ENCODE measurements around the gene PXYLP1.

The PXYLP1 gene

DNA sequence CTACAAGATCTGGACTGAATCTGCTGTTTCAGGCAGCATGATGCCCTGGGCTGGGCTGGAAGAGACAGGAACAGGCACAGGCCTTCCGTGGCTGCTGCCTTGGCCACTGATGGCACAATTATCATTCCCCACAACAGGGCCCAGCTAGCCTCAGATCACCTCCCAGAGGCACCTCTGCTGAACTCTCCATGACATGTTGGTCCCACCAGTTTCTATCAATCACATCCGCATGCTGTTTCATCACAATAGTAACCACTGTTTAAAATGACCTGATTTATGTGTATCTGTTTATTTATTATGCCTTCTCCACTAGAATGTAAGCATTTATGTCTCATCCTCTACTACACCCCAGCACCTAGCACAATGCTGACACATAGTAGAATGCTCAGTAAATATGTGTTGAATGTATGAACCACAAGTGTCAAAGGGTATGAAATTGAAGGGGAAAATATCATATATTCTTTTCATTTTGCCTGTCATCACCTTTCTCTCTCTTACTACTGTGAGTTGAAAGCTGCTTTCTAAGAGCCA lies 104.0 kb downstream of the PXYLP1 start:
- Mint-ChIP-seq H3K27me3 (ENCODE audit: low read depth, poor library complexity) (peaks cover 6% of the 10 kb centered on the region), H3K9me3 (peaks cover 15% of the 10 kb centered on the region), H3K4me1 (peaks cover 37% of the 10 kb centered on the region), H3K36me3 (ENCODE audit: low read depth) (no peaks in the 10 kb centered on the region), H3K4me3 (no peak overlapping the region), H3K27ac (no peak overlapping the region)
- DNase-seq: no peak
- TF ChIP-seq, protein P1, sequence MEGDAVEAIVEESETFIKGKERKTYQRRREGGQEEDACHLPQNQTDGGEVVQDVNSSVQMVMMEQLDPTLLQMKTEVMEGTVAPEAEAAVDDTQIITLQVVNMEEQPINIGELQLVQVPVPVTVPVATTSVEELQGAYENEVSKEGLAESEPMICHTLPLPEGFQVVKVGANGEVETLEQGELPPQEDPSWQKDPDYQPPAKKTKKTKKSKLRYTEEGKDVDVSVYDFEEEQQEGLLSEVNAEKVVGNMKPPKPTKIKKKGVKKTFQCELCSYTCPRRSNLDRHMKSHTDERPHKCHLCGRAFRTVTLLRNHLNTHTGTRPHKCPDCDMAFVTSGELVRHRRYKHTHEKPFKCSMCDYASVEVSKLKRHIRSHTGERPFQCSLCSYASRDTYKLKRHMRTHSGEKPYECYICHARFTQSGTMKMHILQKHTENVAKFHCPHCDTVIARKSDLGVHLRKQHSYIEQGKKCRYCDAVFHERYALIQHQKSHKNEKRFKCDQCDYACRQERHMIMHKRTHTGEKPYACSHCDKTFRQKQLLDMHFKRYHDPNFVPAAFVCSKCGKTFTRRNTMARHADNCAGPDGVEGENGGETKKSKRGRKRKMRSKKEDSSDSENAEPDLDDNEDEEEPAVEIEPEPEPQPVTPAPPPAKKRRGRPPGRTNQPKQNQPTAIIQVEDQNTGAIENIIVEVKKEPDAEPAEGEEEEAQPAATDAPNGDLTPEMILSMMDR (IDR thresholded peaks at IDR 0.05): no peak

DNA sequence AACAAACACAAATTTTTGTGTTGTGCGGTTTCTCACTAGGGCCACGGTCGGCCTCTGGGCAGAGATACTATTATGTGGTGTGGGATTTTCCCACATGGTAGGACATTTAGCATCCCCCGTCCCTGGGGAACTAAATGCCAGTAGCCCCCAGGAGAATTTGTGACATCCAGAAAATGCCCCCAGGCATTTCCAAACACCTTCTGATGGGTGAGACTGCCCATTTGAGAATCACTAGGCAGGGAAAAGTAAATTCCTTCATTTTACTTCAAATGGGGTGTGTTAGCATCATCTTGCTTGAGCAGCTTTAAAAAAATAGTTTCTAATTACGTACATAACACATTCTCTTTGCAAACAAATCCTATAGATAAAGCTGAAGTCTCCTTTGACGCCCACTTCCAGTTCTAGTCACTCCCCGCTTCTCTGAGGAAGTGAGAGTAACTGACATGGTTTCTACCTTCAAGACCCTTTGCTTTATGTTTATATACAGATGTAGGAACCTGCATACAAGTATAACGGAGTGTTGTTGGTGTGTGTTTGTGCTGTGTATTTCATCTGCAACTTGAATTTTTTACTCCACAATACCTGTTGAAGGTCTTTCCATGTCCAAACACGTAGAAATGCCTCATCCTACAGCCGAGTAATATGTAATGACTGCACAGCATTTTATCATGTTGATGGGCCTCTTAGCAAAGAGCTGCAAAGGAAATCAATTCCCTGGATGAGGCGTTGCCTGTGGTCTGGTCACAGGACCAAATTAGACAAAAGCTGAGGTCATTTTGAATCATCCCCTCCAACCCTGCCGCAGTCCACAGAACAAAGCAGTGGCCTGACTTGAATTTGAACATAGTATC lies 105.3 kb downstream of the PXYLP1 start:
- H3K27me3 Mint-ChIP-seq (ENCODE audit: low read depth, poor library complexity): peaks cover 6% of the 10 kb centered on the region
- H3K27ac Mint-ChIP-seq: no peak overlapping the region
- no peak for DNase-seq
- H3K36me3 Mint-ChIP-seq (ENCODE audit: low read depth): no peaks in the 10 kb centered on the region
- peaks cover 27% of the 10 kb centered on the region for H3K4me1 Mint-ChIP-seq
- H3K9me3 Mint-ChIP-seq: peaks cover 15% of the 10 kb centered on the region
- no peak overlapping the region for H3K4me3 Mint-ChIP-seq
- TF ChIP-seq, protein P1 (IDR thresholded peaks at IDR 0.05): no peak

DNA sequence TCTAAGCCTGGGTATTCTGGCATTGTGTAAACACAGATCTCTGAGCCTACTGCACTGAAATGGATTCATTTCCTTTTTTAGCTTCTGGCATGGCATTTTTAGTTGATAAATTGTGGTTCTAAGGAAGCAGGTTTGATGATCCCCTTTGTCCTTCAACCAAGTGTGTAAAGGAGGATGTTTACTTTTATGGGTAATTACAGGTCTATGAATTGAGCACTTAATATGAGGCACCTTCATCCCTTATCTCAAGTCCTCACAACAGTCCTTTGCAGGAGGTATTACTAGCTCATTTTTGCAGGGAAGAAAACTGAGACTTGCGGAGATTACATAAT lies 105.9 kb downstream of the PXYLP1 start:
- TF ChIP-seq, protein P1 (IDR thresholded peaks at IDR 0.05): no peak
- Mint-ChIP-seq H3K27me3 (ENCODE audit: low read depth, poor library complexity) (peaks cover 6% of the 10 kb centered on the region), H3K36me3 (ENCODE audit: low read depth) (no peaks in the 10 kb centered on the region), H3K4me3 (no peak overlapping the region), H3K4me1 (peaks cover 21% of the 10 kb centered on the region), H3K9me3 (peaks cover 15% of the 10 kb centered on the region), H3K27ac (no peak overlapping the region)
- DNase-seq: no peak

DNA sequence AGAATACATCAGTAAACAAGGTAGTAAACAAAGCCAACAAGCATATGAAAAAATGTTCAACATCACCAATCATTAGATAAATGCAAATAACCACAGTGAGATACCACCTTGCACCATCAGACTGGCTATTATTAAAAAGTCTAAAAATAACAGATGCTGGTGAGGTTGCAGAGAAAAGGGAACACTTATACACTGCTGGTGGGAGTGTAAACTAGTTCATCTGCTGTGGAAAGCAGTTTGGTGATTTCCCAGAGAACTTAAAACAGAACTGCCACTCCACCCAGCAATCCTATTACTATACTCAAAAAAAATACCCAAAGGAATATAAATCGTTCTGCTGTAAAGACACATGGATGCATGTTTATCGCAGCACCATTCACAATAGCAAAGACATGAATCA lies 106.4 kb downstream of the PXYLP1 start:
- Mint-ChIP-seq H3K9me3 (peaks cover 15% of the 10 kb centered on the region), H3K27ac (no peak overlapping the region), H3K27me3 (ENCODE audit: low read depth, poor library complexity) (peaks cover 7% of the 10 kb centered on the region), H3K4me3 (no peak overlapping the region), H3K4me1 (peaks cover 16% of the 10 kb centered on the region), H3K36me3 (ENCODE audit: low read depth) (no peaks in the 10 kb centered on the region)
- TF ChIP-seq, protein P1 (IDR thresholded peaks at IDR 0.05): no peak
- DNase-seq: no peak

DNA sequence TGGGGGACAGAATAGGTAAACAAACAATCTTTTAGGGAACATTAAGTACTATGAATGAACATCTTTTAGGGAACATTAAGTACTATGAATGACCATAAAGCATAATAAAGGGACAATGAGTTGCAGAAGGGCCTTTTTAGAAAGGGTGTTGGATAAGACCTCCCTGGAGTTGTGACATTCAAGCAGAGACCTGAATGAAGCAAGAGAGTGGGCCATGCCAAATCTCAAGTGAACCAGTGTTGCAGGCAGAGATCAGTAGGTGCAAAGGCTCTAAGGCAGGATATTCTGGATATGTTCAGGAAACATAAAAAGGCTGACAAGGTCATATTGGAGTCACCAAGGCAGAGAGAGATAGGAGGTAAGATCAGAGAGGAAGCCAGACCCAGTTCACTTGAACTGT lies 107.3 kb downstream of the PXYLP1 start:
- TF ChIP-seq, protein P1 (IDR thresholded peaks at IDR 0.05): no peak
- H3K4me1 Mint-ChIP-seq: peaks cover 16% of the 10 kb centered on the region
- H3K36me3 Mint-ChIP-seq (ENCODE audit: low read depth): no peaks in the 10 kb centered on the region
- H3K27ac Mint-ChIP-seq: no peak overlapping the region
- DNase-seq: no peak
- H3K9me3 Mint-ChIP-seq: peaks cover 15% of the 10 kb centered on the region
- no peak overlapping the region for H3K4me3 Mint-ChIP-seq
- peaks cover 10% of the 10 kb centered on the region for H3K27me3 Mint-ChIP-seq (ENCODE audit: low read depth, poor library complexity)

DNA sequence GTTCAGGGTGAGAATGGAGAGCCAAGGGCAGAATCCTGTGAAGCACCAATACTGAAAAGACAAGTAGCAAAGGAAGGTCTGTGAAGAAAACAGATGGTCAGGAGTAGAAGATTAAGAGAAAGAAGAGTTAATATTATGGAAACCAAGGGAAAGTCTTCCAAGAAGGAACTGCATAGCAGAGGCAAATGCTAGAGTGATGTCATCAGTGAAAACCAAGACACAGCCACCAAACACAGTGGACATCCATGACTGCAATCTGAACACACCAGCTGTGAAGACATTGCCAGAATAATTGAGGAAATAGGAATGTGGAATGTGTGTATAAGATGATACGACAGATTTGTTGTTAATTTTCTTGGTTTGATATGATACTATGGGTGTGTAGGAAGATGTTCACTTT lies 109.9 kb downstream of the PXYLP1 start:
- Mint-ChIP-seq H3K9me3 (peaks cover 15% of the 10 kb centered on the region), H3K4me3 (no peak overlapping the region), H3K27me3 (ENCODE audit: low read depth, poor library complexity) (peaks cover 7% of the 10 kb centered on the region), H3K4me1 (peaks cover 10% of the 10 kb centered on the region), H3K36me3 (ENCODE audit: low read depth) (no peaks in the 10 kb centered on the region), H3K27ac (no peak overlapping the region)
- TF ChIP-seq, protein P1 (IDR thresholded peaks at IDR 0.05): no peak
- no peak for DNase-seq
